ENCODE results near the gene AP5M1. TPM values are rescaled to one million over a fixed set of nuclear protein-coding genes. Genes with fewer than 3 reads are reported as not detected.

Gene AP5M1
- total and polyA plus RNA-seq, 10 of the 15 experiments (the other 5 are each of a cell fraction or from before 2014, with no cell fraction given), result 23.9 to 66.0 (median 38.4) TPM

- H3K4me1 ChIP-seq (ENCODE audit: control insufficient read depth, insufficient read depth, low read length), result no peaks in the 10 kb centered on the region
- BruUV-seq (replicated peaks), result no TSS peak
- ATAC-seq (no peak), DNase-seq (ENCODE audit: low read depth, low spot score) (no peak), FAIRE-seq (no peak)
- H3K4me2 ChIP-seq (ENCODE audit: control insufficient read depth, insufficient read depth), result no peak overlapping the region
- no peak overlapping the region for H3K27ac ChIP-seq (ENCODE audit: control insufficient read depth, insufficient read depth)
- no peak overlapping the region for H3K4me3 ChIP-seq
- TF ChIP-seq SREBF1 (IDR thresholded peaks at IDR 0.05; ENCODE audit: low read length) (no peak), MEF2B (IDR thresholded peaks at IDR 0.05; ENCODE audit: partially characterized antibody, poor library complexity, severe bottlenecking) (no peak), HDGF (IDR thresholded peaks at IDR 0.05) (no peak), CHD4 (IDR thresholded peaks at IDR 0.05) (no peak)
- no peak overlapping the region for H3K9ac ChIP-seq (ENCODE audit: control insufficient read depth, insufficient read depth, low read length)
- in situ Hi-C loops (cut with MboI), result no loop called here
- WGBS (ENCODE audit: insufficient coverage, insufficient replicate concordance, low lambda C conversion rate, missing lambda C conversion rate), result 91% methylated on average over 1 of the region's 1 CpG
- SMC1A ChIA-PET (ENCODE audit: uncharacterized antibody, unreplicated experiment), result interaction anchor here (0.7 to 1.6 kb wide), 6 partner anchors 11 to 1430 kb away, joined by 3 to 6 read pairs (median 4); no protein-coding TSS in a partner anchor
- no peak overlapping the region for H2AFZ ChIP-seq (ENCODE audit: control insufficient read depth, low read depth, low read length)
- RAD21 ChIA-PET (ENCODE audit: unreplicated experiment), result no interaction called here
- H3K36me3 ChIP-seq (ENCODE audit: control insufficient read depth in 2 of 2, insufficient read depth in 2 of 2, low read length in 1 of 2), result peaks cover 0 to 5% of the 10 kb centered on the region in 2 experiments; a peak in 2 of 4 replicates
- POLR2A ChIA-PET, result no interaction called here
- no peaks in the 10 kb centered on the region for H3K79me2 ChIP-seq (ENCODE audit: control insufficient read depth, insufficient read depth, low read length)
- intact Hi-C loops (cut with micrococcal nuclease; ENCODE audit: unreplicated experiment), result no loop called here
- CTCF ChIA-PET, result interaction anchor here (0.7 to 3.4 kb wide), 9 partner anchors 9 to 804 kb away, joined by 3 to 14 read pairs (median 5); no protein-coding TSS in a partner anchor
- no peaks in the 10 kb centered on the region for H3K9me3 ChIP-seq (replicated peaks; ENCODE audit: control insufficient read depth, insufficient read depth, low read length)
- H3K27me3 ChIP-seq (replicated peaks in 1 of 2; ENCODE audit: control insufficient read depth in 2 of 2, insufficient read depth in 2 of 2, low read length in 1 of 2), result no peaks in the 10 kb centered on the region
- H4K20me1 ChIP-seq (ENCODE audit: control insufficient read depth, insufficient read depth), result no peaks in the 10 kb centered on the region
These were observed 26.5 kb downstream of the AP5M1 start for GRCh38 chr14:57295239-57295638.

- in situ Hi-C loops (cut with MboI), result no loop called here
- CTCF ChIA-PET, result interaction anchor here (1.5 kb wide), 1 partner anchor 19 kb away, joined by 4 read pairs; no protein-coding TSS in a partner anchor
- Histone ChIP-seq H2AFZ (ENCODE audit: control insufficient read depth, low read depth, low read length) (no peak overlapping the region), H3K27me3 (replicated peaks in 1 of 2; ENCODE audit: control insufficient read depth in 2 of 2, insufficient read depth in 2 of 2, low read length in 1 of 2) (no peaks in the 10 kb centered on the region), H3K36me3 (ENCODE audit: control insufficient read depth in 2 of 2, insufficient read depth in 2 of 2, low read length in 1 of 2) (no peaks in the 10 kb centered on the region; a peak in 1 of 4 replicates), H3K79me2 (ENCODE audit: control insufficient read depth, insufficient read depth, low read length) (no peaks in the 10 kb centered on the region), H3K9ac (ENCODE audit: control insufficient read depth, insufficient read depth, low read length) (no peak overlapping the region), H3K4me2 (ENCODE audit: control insufficient read depth, insufficient read depth) (no peak overlapping the region), H3K9me3 (replicated peaks; ENCODE audit: control insufficient read depth, insufficient read depth, low read length) (no peaks in the 10 kb centered on the region), H3K4me3 (no peak overlapping the region), H4K20me1 (ENCODE audit: control insufficient read depth, insufficient read depth) (no peaks in the 10 kb centered on the region), H3K4me1 (ENCODE audit: control insufficient read depth, insufficient read depth, low read length) (no peaks in the 10 kb centered on the region), H3K27ac (ENCODE audit: control insufficient read depth, insufficient read depth) (no peak overlapping the region)
- intact Hi-C loops (cut with micrococcal nuclease; ENCODE audit: unreplicated experiment), result no loop called here
- POLR2A ChIA-PET, result no interaction called here
- ATAC-seq (no peak), DNase-seq (ENCODE audit: low read depth, low spot score) (no peak), FAIRE-seq (no peak)
- BruUV-seq (replicated peaks), result no TSS peak
- WGBS (ENCODE audit: insufficient coverage, insufficient replicate concordance, low lambda C conversion rate, missing lambda C conversion rate), result 70% methylated on average over 4 of the region's 4 CpGs
- RAD21 ChIA-PET (ENCODE audit: unreplicated experiment), result no interaction called here
- SMC1A ChIA-PET (ENCODE audit: uncharacterized antibody, unreplicated experiment), result interaction anchor here (0.5 kb wide), 1 partner anchor 739 kb away, joined by 3 read pairs; no protein-coding TSS in a partner anchor
- no peak for TF ChIP-seq REST (IDR thresholded peaks at IDR 0.05; ENCODE audit: low read depth, low read length)
- TF ChIP-seq IKZF1 (conservative IDR thresholded peaks at IDR 0.05), result no peak
- no peak for TF ChIP-seq HDAC2 (IDR thresholded peaks at IDR 0.05)
- TF ChIP-seq MEF2B (IDR thresholded peaks at IDR 0.05; ENCODE audit: partially characterized antibody, poor library complexity, severe bottlenecking), result no peak
- TF ChIP-seq SREBF1 (IDR thresholded peaks at IDR 0.05; ENCODE audit: low read length), result no peak
- no peak for TF ChIP-seq ZNF207 (IDR thresholded peaks at IDR 0.05; ENCODE audit: borderline replicate concordance)
- TF ChIP-seq ESRRA (IDR thresholded peaks at IDR 0.05; ENCODE audit: low read length), result no peak
- no peak for TF ChIP-seq SKIL (IDR thresholded peaks at IDR 0.05; ENCODE audit: low read depth, poor library complexity, severe bottlenecking)
- no peak for TF ChIP-seq MAX (IDR thresholded peaks at IDR 0.05; ENCODE audit: low read depth, low read length)
These were observed 29.1 kb downstream of the AP5M1 start for GRCh38 chr14:57297852-57298251.
